ENCODE measurements around the gene OR1D5. TPM values are rescaled to one million over a fixed set of nuclear protein-coding genes. Genes with fewer than 3 reads are reported as not detected.
"Not testable (repeated sequence)": the region's sequence is repeated elsewhere in the genome, so short reads cannot be mapped to it uniquely, and the experiment has no call there.

The OR1D5 gene
- total RNA-seq, 1 experiment from 2014 or later = not detected

GRCh38 chr17:3062824-3063377 lies 506 bp downstream of the OR1D5 start:
- intact Hi-C loops (cut with micrococcal nuclease); DNase-seq (ENCODE audit: low read depth, low spot score); H3K9ac ChIP-seq (ENCODE audit: low read length); POLR2A ChIA-PET; H3K79me2 ChIP-seq (ENCODE audit: insufficient read depth, low read length); CTCF ChIA-PET; H3K36me3 ChIP-seq (ENCODE audit: control insufficient read depth in 1 of 2, insufficient read depth in 2 of 2, low read length in 2 of 2); RAD21 ChIA-PET (ENCODE audit: low non-redundant PET in 1 of 2, low total read pairs in 2 of 2, uncharacterized antibody in 2 of 2, unreplicated experiment in 2 of 2); H3K4me2 ChIP-seq (ENCODE audit: low read length); H3K9me2 ChIP-seq (ENCODE audit: insufficient read depth); ATAC-seq; H3K9me3 ChIP-seq (ENCODE audit: control insufficient read depth in 1 of 2, insufficient read depth in 1 of 2, low read depth in 1 of 2, low read length in 2 of 2); H3K4me1 ChIP-seq (ENCODE audit: control insufficient read depth in 1 of 2, insufficient read depth in 2 of 2, low read length in 2 of 2); H3K27me3 ChIP-seq (ENCODE audit: insufficient read depth, low read length); H3K4me3 ChIP-seq (replicated peaks in 1 of 2; ENCODE audit: low read depth in 1 of 2, low read length in 2 of 2); BruUV-seq (replicated peaks); H2AFZ ChIP-seq (ENCODE audit: low read depth, low read length, poor library complexity, severe bottlenecking); H3K27ac ChIP-seq (ENCODE audit: low read depth, low read length); H4K20me1 ChIP-seq (ENCODE audit: insufficient read depth): not testable (repeated sequence)

- H3K4me2 ChIP-seq (ENCODE audit: low read length); H3K36me3 ChIP-seq (ENCODE audit: control insufficient read depth in 1 of 2, insufficient read depth in 2 of 2, low read length in 2 of 2); H3K79me2 ChIP-seq (ENCODE audit: insufficient read depth, low read length); H3K4me3 ChIP-seq (replicated peaks in 1 of 2; ENCODE audit: low read depth in 1 of 2, low read length in 2 of 2); H3K27ac ChIP-seq (ENCODE audit: low read depth, low read length); ATAC-seq; RAD21 ChIA-PET (ENCODE audit: low non-redundant PET in 1 of 2, low total read pairs in 2 of 2, uncharacterized antibody in 2 of 2, unreplicated experiment in 2 of 2); H3K9ac ChIP-seq (ENCODE audit: low read length); BruUV-seq (replicated peaks); intact Hi-C loops (cut with micrococcal nuclease); H3K9me2 ChIP-seq (ENCODE audit: insufficient read depth); H2AFZ ChIP-seq (ENCODE audit: low read depth, low read length, poor library complexity, severe bottlenecking); H4K20me1 ChIP-seq (ENCODE audit: insufficient read depth); DNase-seq (ENCODE audit: low read depth, low spot score); H3K27me3 ChIP-seq (ENCODE audit: insufficient read depth, low read length); H3K4me1 ChIP-seq (ENCODE audit: control insufficient read depth in 1 of 2, insufficient read depth in 2 of 2, low read length in 2 of 2); H3K9me3 ChIP-seq (ENCODE audit: control insufficient read depth in 1 of 2, insufficient read depth in 1 of 2, low read depth in 1 of 2, low read length in 2 of 2); POLR2A ChIA-PET; CTCF ChIA-PET: not testable (repeated sequence)
Measured at GRCh38 chr17:3054868-3055267, 8.5 kb downstream of the OR1D5 start.

DNA sequence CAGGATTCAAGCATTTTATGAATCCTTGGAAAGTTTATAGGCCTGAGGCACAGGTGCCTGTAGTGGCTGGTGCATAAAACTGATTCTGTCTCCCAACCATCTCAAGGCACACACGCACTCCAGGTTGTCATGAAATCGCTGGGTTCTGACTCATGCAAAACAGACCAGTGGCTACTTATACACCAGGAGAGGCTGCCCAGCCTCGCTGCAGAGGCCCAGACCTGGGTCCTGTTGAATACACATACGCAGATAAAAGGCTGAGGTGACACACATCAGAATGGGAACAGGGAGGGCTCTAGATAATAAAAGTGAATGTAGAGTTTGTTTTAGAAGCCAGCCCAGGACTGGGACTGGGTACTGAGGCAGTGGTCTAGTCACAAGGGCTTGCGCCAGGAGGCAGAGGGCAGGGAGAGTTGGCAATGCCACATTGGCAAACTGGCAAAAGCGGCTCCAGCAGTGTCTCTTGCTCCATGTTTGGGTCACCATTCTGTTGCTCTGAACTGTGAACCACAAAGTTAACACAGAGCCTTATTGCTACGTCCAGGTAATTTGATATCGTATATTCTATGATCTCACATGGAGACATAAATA lies 13.6 kb downstream of the OR1D5 start:
- H3K79me2 ChIP-seq (ENCODE audit: insufficient read depth, low read length) = no peaks in the 10 kb centered on the region
- H3K4me1 ChIP-seq (ENCODE audit: control insufficient read depth in 1 of 2, insufficient read depth in 2 of 2, low read length in 2 of 2) = peaks cover 5 to 17% of the 10 kb centered on the region in 2 experiments; a peak in 3 of 4 replicates
- H3K4me3 ChIP-seq (replicated peaks in 1 of 2; ENCODE audit: low read depth in 1 of 2, low read length in 2 of 2) = peak overlapping the region; percentile 70 to 71
- CTCF ChIA-PET = interaction anchor here (1.1 to 1.8 kb wide), 3 partner anchors 552 to 599 kb away, joined by 4 to 22 read pairs (median 5); partner anchors contain the start of genes CTNS and SHPK
- no peaks in the 10 kb centered on the region for H3K27me3 ChIP-seq (ENCODE audit: insufficient read depth, low read length)
- RAD21 ChIA-PET (ENCODE audit: low non-redundant PET in 1 of 2, low total read pairs in 2 of 2, uncharacterized antibody in 2 of 2, unreplicated experiment in 2 of 2) = no interaction called here
- no peak overlapping the region for H2AFZ ChIP-seq (ENCODE audit: low read depth, low read length, poor library complexity, severe bottlenecking)
- no peaks in the 10 kb centered on the region for H3K9me3 ChIP-seq (ENCODE audit: control insufficient read depth in 1 of 2, insufficient read depth in 1 of 2, low read depth in 1 of 2, low read length in 2 of 2)
- DNase-seq (ENCODE audit: low read depth, low spot score) (no peak), ATAC-seq (no peak)
- H3K9ac ChIP-seq (ENCODE audit: low read length) = no peak overlapping the region
- POLR2A ChIA-PET = no interaction called here
- H3K9me2 ChIP-seq (ENCODE audit: insufficient read depth) = no peaks in the 10 kb centered on the region
- no TSS peak for BruUV-seq (replicated peaks)
- H3K4me2 ChIP-seq (ENCODE audit: low read length) = peak overlapping the region; percentile 92
- intact Hi-C loops (cut with micrococcal nuclease) = loop anchor here (5.0 to 10.0 kb wide), 2 partner anchors 485 to 598 kb away; no protein-coding TSS in a partner anchor
- no peaks in the 10 kb centered on the region for H4K20me1 ChIP-seq (ENCODE audit: insufficient read depth)
- H3K27ac ChIP-seq (ENCODE audit: low read depth, low read length) = no peak overlapping the region
- H3K36me3 ChIP-seq (ENCODE audit: control insufficient read depth in 1 of 2, insufficient read depth in 2 of 2, low read length in 2 of 2) = no peaks in the 10 kb centered on the region
- no peak for TF ChIP-seq EGR1 (IDR thresholded peaks at IDR 0.05; ENCODE audit: low read depth)
- TF ChIP-seq YY1 (IDR thresholded peaks at IDR 0.05; ENCODE audit: extremely low read depth, insufficient replicate concordance, low read depth, low read length) = no peak
- TF ChIP-seq JUND (IDR thresholded peaks at IDR 0.05) = no peak
- TF ChIP-seq, protein P1, sequence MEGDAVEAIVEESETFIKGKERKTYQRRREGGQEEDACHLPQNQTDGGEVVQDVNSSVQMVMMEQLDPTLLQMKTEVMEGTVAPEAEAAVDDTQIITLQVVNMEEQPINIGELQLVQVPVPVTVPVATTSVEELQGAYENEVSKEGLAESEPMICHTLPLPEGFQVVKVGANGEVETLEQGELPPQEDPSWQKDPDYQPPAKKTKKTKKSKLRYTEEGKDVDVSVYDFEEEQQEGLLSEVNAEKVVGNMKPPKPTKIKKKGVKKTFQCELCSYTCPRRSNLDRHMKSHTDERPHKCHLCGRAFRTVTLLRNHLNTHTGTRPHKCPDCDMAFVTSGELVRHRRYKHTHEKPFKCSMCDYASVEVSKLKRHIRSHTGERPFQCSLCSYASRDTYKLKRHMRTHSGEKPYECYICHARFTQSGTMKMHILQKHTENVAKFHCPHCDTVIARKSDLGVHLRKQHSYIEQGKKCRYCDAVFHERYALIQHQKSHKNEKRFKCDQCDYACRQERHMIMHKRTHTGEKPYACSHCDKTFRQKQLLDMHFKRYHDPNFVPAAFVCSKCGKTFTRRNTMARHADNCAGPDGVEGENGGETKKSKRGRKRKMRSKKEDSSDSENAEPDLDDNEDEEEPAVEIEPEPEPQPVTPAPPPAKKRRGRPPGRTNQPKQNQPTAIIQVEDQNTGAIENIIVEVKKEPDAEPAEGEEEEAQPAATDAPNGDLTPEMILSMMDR (IDR thresholded peaks at IDR 0.05 in 2 of 3, conservative IDR thresholded peaks at IDR 0.05 in 1 of 3; ENCODE audit: borderline replicate concordance in 1 of 3, insufficient read depth in 1 of 3, low read depth in 2 of 3, low read length in 2 of 3) = no peak
- TF ChIP-seq EZH2phosphoT487 (IDR thresholded peaks at IDR 0.05; ENCODE audit: borderline replicate concordance) = no peak
- no peak for TF ChIP-seq SP1 (IDR thresholded peaks at IDR 0.05; ENCODE audit: low read depth)
- no peak for TF ChIP-seq SIN3A (IDR thresholded peaks at IDR 0.05; ENCODE audit: low read depth)
- TF ChIP-seq FOSL1 (IDR thresholded peaks at IDR 0.05; ENCODE audit: low read depth) = no peak
- no peak for TF ChIP-seq MAX (IDR thresholded peaks at IDR 0.05)
